H1 (cell line): ENCODE measurements around the gene BSG. TPM values are rescaled to one million over a fixed set of nuclear protein-coding genes. Genes with fewer than 3 reads are reported as not detected.

Experiments
- CTCF ChIA-PET: fragments of 300-600 bp; sonication (Branson Sonifier 250); formaldehyde crosslinking; loops from one replicate; lab custom pipeline; 2021; ENCODE audit not compliant: partially characterized antibody; lab: Charles Lee
- POLR2A ChIA-PET: fragments of 300-600 bp; sonication (Branson Sonifier 250); formaldehyde crosslinking; loops from one replicate; lab custom pipeline; 2021; ENCODE audit warnings: inconsistent platforms; ENCODE audit not compliant: partially characterized antibody; lab: Charles Lee
- DNase-seq, 2 experiments: peaks; one replicate each; pipeline versions ENCODE4 v3.0.0 to v3.0.0-alpha.2; 2010 to 2022; ENCODE audit warnings: low spot score in 2 of 2, low read depth in 1 of 2, mixed read lengths in 1 of 2
- FAIRE-seq: peaks from 2 replicates; lab custom pipeline; 2011; peaks lifted over from hg19 to GRCh38; lab: Jason Lieb, UNC
- H2AFZ ChIP-seq: 2 replicates; pipeline ENCODE4 v1.8.1; 2012; ENCODE audit warnings: low read length, inconsistent platforms
- H2AK5ac ChIP-seq: 2 replicates; pipeline ENCODE4 v1.6.1; 2013; ENCODE audit warnings: low read depth, low read length
- H2BK120ac ChIP-seq: replicated peaks from 2 replicates; pipeline ENCODE3; 2013; ENCODE audit warnings: low read depth, low read length, inconsistent platforms
- H2BK12ac ChIP-seq: 2 replicates; pipeline ENCODE4 v1.6.1; 2013; ENCODE audit warnings: low read depth, low read length
- H2BK15ac ChIP-seq: 2 replicates; pipeline ENCODE4 v1.6.1; 2013; ENCODE audit warnings: low read length
- H2BK20ac ChIP-seq: 2 replicates; pipeline ENCODE4 v1.6.1; 2013; ENCODE audit warnings: low read length
- H2BK5ac ChIP-seq: 2 replicates; pipeline ENCODE4 v1.6.1; 2013; ENCODE audit warnings: low read depth, low read length
- H3K14ac ChIP-seq: 2 replicates; pipeline ENCODE4 v1.6.1; 2013; ENCODE audit warnings: inconsistent platforms; ENCODE audit not compliant: insufficient read length
- H3K18ac ChIP-seq: 2 replicates; pipeline ENCODE4 v1.6.1; 2013; ENCODE audit warnings: low read length; ENCODE audit errors: extremely low read depth
- H3K23ac ChIP-seq: 2 replicates; pipeline ENCODE4 v1.6.1; 2013; ENCODE audit warnings: inconsistent platforms; ENCODE audit not compliant: insufficient read length
- H3K23me2 ChIP-seq: 2 replicates; pipeline ENCODE4 v1.6.1; 2013; ENCODE audit warnings: low read depth, low read length
- H3K27ac ChIP-seq: 2 replicates; pipeline ENCODE4 v1.6.1; 2011; ENCODE audit warnings: low read depth, low read length, inconsistent platforms
- H3K27me3 ChIP-seq, 4 experiments: replicated peaks in 1 of 4; 1 replicate in 1 of 4; 2 replicates in 3 of 4; pipeline versions ENCODE4 v1.6.1 to v1.8.1; 2011 to 2013; ENCODE audit warnings: low read length in 3 of 4, mild to moderate bottlenecking in 3 of 4, inconsistent platforms in 2 of 4, mixed read lengths in 2 of 4, moderate library complexity in 1 of 4; ENCODE audit not compliant: control insufficient read depth in 3 of 4, insufficient read depth in 3 of 4; ENCODE audit errors: extremely low read depth in 1 of 4
- H3K36me3 ChIP-seq, 4 experiments: 2 replicates each; pipeline versions ENCODE4 v1.6.1 to v1.8.1; 2011 to 2013; ENCODE audit warnings: mild to moderate bottlenecking in 4 of 4, low read length in 3 of 4, moderate library complexity in 2 of 4, control low read depth in 1 of 4, inconsistent platforms in 1 of 4; ENCODE audit not compliant: insufficient read depth in 4 of 4, control insufficient read depth in 2 of 4
- H3K4ac ChIP-seq: replicated peaks from 2 replicates; pipeline ENCODE3; 2013; ENCODE audit warnings: low read length, low read depth, mixed read lengths, inconsistent platforms; ENCODE audit not compliant: insufficient read length
- H3K4me1 ChIP-seq, 4 experiments: replicated peaks in 1 of 4; 1 replicate in 1 of 4; 2 replicates in 3 of 4; pipeline versions ENCODE4 v1.6.1 to v1.8.1; 2011 to 2013; ENCODE audit warnings: low read length in 3 of 4, inconsistent platforms in 2 of 4, mixed read lengths in 1 of 4; ENCODE audit not compliant: insufficient read depth in 4 of 4, control insufficient read depth in 3 of 4
- H3K4me2 ChIP-seq, 2 experiments: 2 replicates each; pipeline versions ENCODE4 v1.6.1 to v1.8.1; 2011 to 2013; ENCODE audit warnings: low read depth in 2 of 2, low read length in 2 of 2, control low read depth in 1 of 2, inconsistent platforms in 1 of 2, mild to moderate bottlenecking in 1 of 2; ENCODE audit not compliant: insufficient read depth in 1 of 2
- H3K4me3 ChIP-seq, 4 experiments: fragments of 200-600, 300-600 bp in 1 of 4; sonication (generic), shearing (Covaris generic), sonication (Bioruptor Twin) in 1 of 4; 2 replicates each; pipeline versions ENCODE4 v1.5.1 to v1.8.1; 2011 to 2016; ENCODE audit warnings: low read length in 4 of 4, low read depth in 3 of 4, control low read depth in 2 of 4, inconsistent platforms in 2 of 4, mild to moderate bottlenecking in 2 of 4, mixed read lengths in 1 of 4, moderate library complexity in 1 of 4; ENCODE audit not compliant: insufficient read depth in 2 of 4; ENCODE audit errors: extremely low read depth in 1 of 4
- H3K56ac ChIP-seq: replicated peaks from 2 replicates; pipeline ENCODE3; 2013; ENCODE audit warnings: low read depth, mild to moderate bottlenecking, mixed read lengths, low read length, inconsistent platforms; ENCODE audit not compliant: insufficient read length
- H3K79me1 ChIP-seq: 2 replicates; pipeline ENCODE4 v1.6.1; 2013; ENCODE audit warnings: low read depth, low read length, control low read depth
- H3K79me2 ChIP-seq, 2 experiments: 2 replicates each; pipeline versions ENCODE4 v1.6.1 to v1.8.1; 2012 to 2013; ENCODE audit warnings: low read length in 2 of 2, mild to moderate bottlenecking in 2 of 2, inconsistent platforms in 1 of 2; ENCODE audit not compliant: insufficient read depth in 2 of 2, control insufficient read depth in 1 of 2
- H3K9ac ChIP-seq, 4 experiments: replicated peaks in 1 of 4; 1 replicate in 1 of 4; 2 replicates in 3 of 4; pipeline versions ENCODE4 v1.6.1 to v1.8.1; 2011 to 2013; ENCODE audit warnings: low read depth in 3 of 4, low read length in 3 of 4, control low read depth in 2 of 4, mild to moderate bottlenecking in 2 of 4, moderate library complexity in 2 of 4, inconsistent platforms in 1 of 4; ENCODE audit errors: extremely low read depth in 1 of 4
- H3K9me3 ChIP-seq, 2 experiments: 2 replicates each; pipeline versions ENCODE4 v1.6.1 to v1.8.1; 2012 to 2013; ENCODE audit warnings: mild to moderate bottlenecking in 2 of 2, moderate library complexity in 2 of 2, control low read depth in 1 of 2, inconsistent platforms in 1 of 2, low read depth in 1 of 2, low read length in 1 of 2, mixed read lengths in 1 of 2; ENCODE audit not compliant: insufficient read depth in 2 of 2
- H4K20me1 ChIP-seq, 2 experiments: replicated peaks in 1 of 2; 2 replicates each; pipeline versions ENCODE3 to v1.8.1; 2011 to 2013; ENCODE audit warnings: inconsistent platforms in 2 of 2, low read length in 2 of 2, mild to moderate bottlenecking in 1 of 2; ENCODE audit not compliant: insufficient read depth in 2 of 2, control insufficient read depth in 1 of 2
- H4K5ac ChIP-seq: 2 replicates; pipeline ENCODE4 v1.6.1; 2013; ENCODE audit warnings: low read length, low read depth, mixed read lengths, inconsistent platforms; ENCODE audit not compliant: insufficient read length
- H4K8ac ChIP-seq: 2 replicates; pipeline ENCODE4 v1.8.0; 2013; ENCODE audit warnings: mild to moderate bottlenecking, moderate library complexity, low read length, inconsistent platforms; ENCODE audit not compliant: insufficient read depth; ENCODE audit errors: extremely low read depth
- H4K91ac ChIP-seq: replicated peaks from 2 replicates; pipeline ENCODE3; 2013; ENCODE audit warnings: low read length, mixed read lengths, inconsistent platforms; ENCODE audit not compliant: insufficient read length
- EZH2 ChIP-seq: fragments of 200-600 bp; sonication (generic); IDR thresholded peaks from 2 replicates; pipeline ENCODE4 v1.7.1; 2012; ENCODE audit warnings: low read depth, mild to moderate bottlenecking, moderate library complexity, low read length, inconsistent platforms; ENCODE audit not compliant: severe bottlenecking
- GABPA ChIP-seq: IDR thresholded peaks from 2 replicates; pipeline ENCODE4 v1.6.1; 2011; ENCODE audit warnings: mild to moderate bottlenecking, low read length, moderate library complexity, borderline replicate concordance; ENCODE audit not compliant: insufficient read depth
- KDM5A ChIP-seq: fragments of 200-600 bp; IDR thresholded peaks from 2 replicates; pipeline ENCODE4 v1.7.1; 2012; ENCODE audit warnings: mild to moderate bottlenecking, low read length, inconsistent platforms, mixed read lengths
- SRF ChIP-seq: IDR thresholded peaks from 2 replicates; pipeline ENCODE4 v1.6.1; 2011; ENCODE audit warnings: mild to moderate bottlenecking, low read depth, low read length, moderate library complexity
- WGBS, 2 experiments: shearing (Covaris generic) in 1 of 2; methylation state at CpG; one replicate each; pipeline versions ENCODE4 v1.1.6 to v1.1.7; 2013 to 2015; ENCODE audit warnings: low lambda C conversion rate in 2 of 2, mixed read lengths in 2 of 2, inconsistent platforms in 1 of 2, low coverage in 1 of 2, missing lambda C conversion rate in 1 of 2; ENCODE audit not compliant: insufficient replicate concordance in 2 of 2, insufficient coverage in 1 of 2, insufficient read length in 1 of 2; ENCODE audit errors: extremely low coverage in 1 of 2, missing lambda C conversion rate in 1 of 2; 5-methylcytosine and 5-hydroxymethylcytosine counted together
- polyA plus RNA-seq, 7 experiments: library from polyadenylated mRNA; depleted of rRNA in 3 of 7; stranded (reverse) in 5 of 7; unstranded in 2 of 7; fragments of >200 nt in 5 of 7; fragments of 200-250 nt in 2 of 7; gene quantifications; 1 replicate in 5 of 7; 2 replicates in 1 of 7; 4 replicates in 1 of 7; pipeline versions ENCODE4 v1.2.1 to v1.2.3, GENCODE V29; 2011 to 2013; ENCODE audit warnings: missing spikeins in 2 of 7, mixed read lengths in 2 of 7
- total RNA-seq: library from RNA; stranded (reverse); fragmentation: NEBNext Ultra II Directional; extraction: Animal tissue kit (Norgen Biotek cat#: 25700); gene quantifications from 2 replicates; pipeline ENCODE4 v1.2.1, GENCODE V29; 2021

Gene BSG
- total and polyA plus RNA-seq, 2 of the 8 experiments (the other 6 are each of a cell fraction or from before 2014, with no cell fraction given): 726 to 1,055 TPM

DNA sequence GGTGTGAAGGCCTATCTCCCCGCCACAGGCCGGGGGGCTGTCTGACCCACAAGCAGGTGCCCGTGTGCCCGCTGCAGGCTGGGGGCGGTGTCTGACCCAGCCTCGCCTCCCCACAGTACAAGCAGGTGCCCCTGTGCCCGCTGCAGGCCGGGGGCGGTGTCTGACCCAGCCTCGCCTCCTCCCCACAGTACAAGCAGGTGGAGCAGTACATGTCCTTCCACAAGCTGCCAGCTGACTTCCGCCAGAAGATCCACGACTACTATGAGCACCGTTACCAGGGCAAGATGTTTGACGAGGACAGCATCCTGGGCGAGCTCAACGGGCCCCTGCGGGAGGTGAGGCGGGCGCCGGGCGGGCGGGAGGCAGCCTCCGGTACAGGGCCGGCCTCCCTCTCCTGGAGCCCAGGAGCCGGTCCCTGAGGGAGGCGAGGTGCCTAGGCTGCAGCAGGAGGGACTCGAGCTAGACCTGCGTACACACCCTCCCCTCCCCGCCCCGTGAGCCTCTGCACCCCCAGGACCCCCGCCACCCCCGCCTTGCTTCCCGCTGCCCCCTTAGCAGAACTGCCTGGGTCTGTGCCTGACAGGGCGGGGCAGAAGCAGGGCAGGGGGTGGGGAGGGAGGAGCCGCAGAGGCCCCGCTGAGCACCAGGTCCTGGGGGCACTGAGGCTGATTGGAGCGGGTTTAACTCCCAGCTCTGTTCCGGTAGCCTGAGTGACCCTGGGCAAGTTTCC, 37.8 kb downstream of the BSG start:
- Histone ChIP-seq H3K36me3 (peaks cover 0 to 7% (median 3%) of the 10 kb centered on the region in 4 experiments; a peak in 2 of 8 replicates), H3K56ac (no peak overlapping the region), H3K4ac (no peak overlapping the region), H4K91ac (no peak overlapping the region), H3K18ac (no peak overlapping the region), H2AK5ac (no peak overlapping the region), H3K9me3 (peaks cover 0 to 4% of the 10 kb centered on the region in 2 experiments; a peak in 1 of 4 replicates), H3K14ac (no peak overlapping the region), H2BK15ac (no peak overlapping the region), H3K23me2 (no peaks in the 10 kb centered on the region), H3K4me3 (no peak overlapping the region), H4K5ac (no peak overlapping the region), H3K79me1 (no peaks in the 10 kb centered on the region; the same call in 1 of the 2 replicates), H3K27ac (no peak overlapping the region), H3K27me3 (no peaks in the 10 kb centered on the region), H2BK12ac (no peak overlapping the region), H3K4me1 (no peaks in the 10 kb centered on the region), H2BK5ac (no peak overlapping the region), H3K9ac (no peak overlapping the region), H2BK20ac (no peak overlapping the region), H4K8ac (peak overlapping the region; percentile 28; the same call in 1 of the 2 replicates), H3K4me2 (no peak overlapping the region), H2AFZ (no peak overlapping the region), H4K20me1 (peaks cover 0 to 2% of the 10 kb centered on the region in 2 experiments), H3K79me2 (no peaks in the 10 kb centered on the region), H3K23ac (no peak overlapping the region), H2BK120ac (no peak overlapping the region)
- FAIRE-seq (no peak), DNase-seq (no peak)
- ChIA-PET POLR2A (interaction anchor here (1.6 kb wide), 1 partner anchor 20 kb away, joined by 3 read pairs; no protein-coding TSS in a partner anchor), CTCF (interaction anchor here (1.2 to 1.3 kb wide), 2 partner anchors 21 to 26 kb away, joined by 3 to 4 read pairs; no protein-coding TSS in a partner anchor)
- WGBS, 2 experiments: 94% methylated on average over 12 of the region's 38 CpGs; no CpG with 5 or more reads in 1 of the 2 experiments
- TF ChIP-seq EZH2 (no peak), GABPA (no peak), SRF (no peak), KDM5A (no peak)
